ENCODE results near the gene APMAP.

APMAP gene

DNA sequence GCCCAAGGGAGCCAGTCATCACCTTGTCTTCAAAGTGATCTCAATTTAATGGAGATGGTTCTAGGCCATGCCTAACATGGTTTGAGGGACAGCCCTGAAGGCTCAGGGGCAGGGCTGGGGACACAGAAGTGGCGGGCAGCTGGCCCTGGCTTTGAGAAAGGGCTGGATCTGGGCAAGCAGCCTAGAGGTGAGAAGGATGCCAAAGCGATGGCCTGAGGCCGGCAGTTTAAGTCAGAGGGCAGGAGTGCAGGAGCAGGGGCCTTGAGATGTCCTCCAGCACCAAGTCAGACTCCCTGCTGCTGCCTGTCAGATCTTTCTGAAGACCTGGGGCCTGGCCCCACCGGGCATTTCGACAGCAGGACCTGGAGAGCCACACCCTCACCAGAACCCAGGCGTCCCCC lies 28.4 kb upstream of the APMAP start:
- H3K4me2 ChIP-seq (ENCODE audit: low read depth, low read length, poor library complexity, severe bottlenecking) = no peak overlapping the region
- no peaks in the 10 kb centered on the region for H4K20me1 ChIP-seq (ENCODE audit: low read depth, low read length)
- no peak overlapping the region for H3K4me3 ChIP-seq (ENCODE audit: insufficient read depth, low read length, poor library complexity, severe bottlenecking)
- no peak overlapping the region for H3K27ac ChIP-seq (ENCODE audit: low read depth, low read length)
- TF ChIP-seq, protein P1, sequence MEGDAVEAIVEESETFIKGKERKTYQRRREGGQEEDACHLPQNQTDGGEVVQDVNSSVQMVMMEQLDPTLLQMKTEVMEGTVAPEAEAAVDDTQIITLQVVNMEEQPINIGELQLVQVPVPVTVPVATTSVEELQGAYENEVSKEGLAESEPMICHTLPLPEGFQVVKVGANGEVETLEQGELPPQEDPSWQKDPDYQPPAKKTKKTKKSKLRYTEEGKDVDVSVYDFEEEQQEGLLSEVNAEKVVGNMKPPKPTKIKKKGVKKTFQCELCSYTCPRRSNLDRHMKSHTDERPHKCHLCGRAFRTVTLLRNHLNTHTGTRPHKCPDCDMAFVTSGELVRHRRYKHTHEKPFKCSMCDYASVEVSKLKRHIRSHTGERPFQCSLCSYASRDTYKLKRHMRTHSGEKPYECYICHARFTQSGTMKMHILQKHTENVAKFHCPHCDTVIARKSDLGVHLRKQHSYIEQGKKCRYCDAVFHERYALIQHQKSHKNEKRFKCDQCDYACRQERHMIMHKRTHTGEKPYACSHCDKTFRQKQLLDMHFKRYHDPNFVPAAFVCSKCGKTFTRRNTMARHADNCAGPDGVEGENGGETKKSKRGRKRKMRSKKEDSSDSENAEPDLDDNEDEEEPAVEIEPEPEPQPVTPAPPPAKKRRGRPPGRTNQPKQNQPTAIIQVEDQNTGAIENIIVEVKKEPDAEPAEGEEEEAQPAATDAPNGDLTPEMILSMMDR (IDR thresholded peaks at IDR 0.05; ENCODE audit: insufficient read depth, low read length, poor library complexity, severe bottlenecking) = no peak
- TF ChIP-seq EZH2phosphoT487 (conservative IDR thresholded peaks at IDR 0.05; ENCODE audit: low read length) = no peak
- no peaks in the 10 kb centered on the region for H3F3A ChIP-seq (ENCODE audit: insufficient read depth)
- H2AFZ ChIP-seq (ENCODE audit: low read depth, low read length, severe bottlenecking) = no peak overlapping the region
- H3K9ac ChIP-seq (ENCODE audit: low read length) = no peak overlapping the region
- H3K9me2 ChIP-seq (replicated peaks; ENCODE audit: insufficient read depth, low read length) = no peaks in the 10 kb centered on the region
- no peaks in the 10 kb centered on the region for H3K9me3 ChIP-seq (ENCODE audit: insufficient read depth, low read length)
- H3K27me3 ChIP-seq (ENCODE audit: low read length) = no peaks in the 10 kb centered on the region
- H3K36me3 ChIP-seq (ENCODE audit: low read length) = no peaks in the 10 kb centered on the region
- no peaks in the 10 kb centered on the region for H3K79me2 ChIP-seq (ENCODE audit: insufficient read depth, low read length)

DNA sequence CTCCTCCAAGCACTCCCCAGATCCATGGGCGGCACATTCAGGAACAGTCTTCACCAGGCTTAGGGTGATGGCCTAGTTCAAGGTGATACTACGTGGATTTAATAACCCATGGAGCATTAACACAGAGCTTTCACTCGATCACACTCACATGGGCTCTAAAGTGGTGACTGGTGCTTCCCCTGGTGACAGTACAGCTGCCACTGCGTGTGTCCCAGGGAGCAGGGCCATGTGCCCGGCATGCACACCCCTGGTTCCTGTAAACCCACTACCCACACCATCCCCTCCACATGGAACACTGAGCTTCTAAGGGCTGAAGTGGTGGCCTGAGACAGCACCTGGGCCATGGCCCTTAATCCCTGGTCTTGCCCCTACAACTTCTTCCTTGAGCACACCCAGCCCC lies 27.8 kb upstream of the APMAP start:
- Histone ChIP-seq H3K27me3 (ENCODE audit: low read length) (no peaks in the 10 kb centered on the region), H2AFZ (ENCODE audit: low read depth, low read length, severe bottlenecking) (no peak overlapping the region), H3K4me3 (ENCODE audit: insufficient read depth, low read length, poor library complexity, severe bottlenecking) (no peak overlapping the region), H3K36me3 (ENCODE audit: low read length) (no peaks in the 10 kb centered on the region), H3K9me3 (ENCODE audit: insufficient read depth, low read length) (no peaks in the 10 kb centered on the region), H4K20me1 (ENCODE audit: low read depth, low read length) (no peaks in the 10 kb centered on the region), H3F3A (ENCODE audit: insufficient read depth) (no peaks in the 10 kb centered on the region), H3K4me2 (ENCODE audit: low read depth, low read length, poor library complexity, severe bottlenecking) (no peak overlapping the region), H3K79me2 (ENCODE audit: insufficient read depth, low read length) (no peaks in the 10 kb centered on the region), H3K27ac (ENCODE audit: low read depth, low read length) (no peak overlapping the region), H3K9me2 (replicated peaks; ENCODE audit: insufficient read depth, low read length) (no peaks in the 10 kb centered on the region), H3K9ac (ENCODE audit: low read length) (no peak overlapping the region)
- no peak for TF ChIP-seq EZH2phosphoT487 (conservative IDR thresholded peaks at IDR 0.05; ENCODE audit: low read length)
- TF ChIP-seq, protein P1 (IDR thresholded peaks at IDR 0.05; ENCODE audit: insufficient read depth, low read length, poor library complexity, severe bottlenecking) = no peak

DNA sequence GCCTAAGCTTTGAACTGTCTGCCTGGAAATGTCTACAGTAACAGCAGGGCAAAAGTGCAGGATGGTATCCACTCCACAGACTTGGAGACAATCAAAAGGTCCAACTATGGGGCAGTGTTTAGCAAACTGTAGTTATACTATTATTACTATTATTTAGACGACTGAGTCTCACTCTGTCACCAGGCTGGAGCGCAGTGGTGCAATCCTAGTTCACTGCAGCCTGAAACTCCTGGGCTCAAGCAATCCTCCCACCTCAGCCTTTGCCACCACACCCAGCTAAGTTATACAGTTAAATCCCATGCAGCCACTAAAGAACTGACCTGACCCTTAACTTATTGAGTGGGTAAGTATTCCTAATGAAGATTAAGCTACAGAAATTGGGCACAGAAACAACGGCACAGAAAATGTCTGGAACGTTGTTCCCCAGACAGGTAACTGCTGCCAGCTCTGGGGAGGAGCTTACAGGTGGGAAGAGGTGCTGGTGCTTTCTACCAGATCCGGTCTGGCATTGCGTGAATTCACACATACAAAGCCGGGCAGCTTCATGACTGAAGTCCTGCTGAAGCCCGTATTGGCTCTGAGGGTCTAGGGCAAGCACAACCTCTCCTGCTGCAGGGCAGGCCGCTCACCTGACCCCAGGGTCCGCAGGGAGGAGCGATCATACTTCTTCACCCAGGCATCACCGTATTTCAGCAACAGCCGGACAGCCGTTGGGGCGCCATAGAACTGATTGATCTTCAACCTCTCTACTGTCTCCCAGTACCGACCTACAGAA lies 27.0 kb upstream of the APMAP start:
- no peak overlapping the region for H3K4me2 ChIP-seq (ENCODE audit: low read depth, low read length, poor library complexity, severe bottlenecking)

More for the DNA sequence above, 27.0 kb upstream of the APMAP start:
- H3K9ac ChIP-seq (ENCODE audit: low read length) = no peak overlapping the region
- H3K4me3 ChIP-seq (ENCODE audit: insufficient read depth, low read length, poor library complexity, severe bottlenecking) = no peak overlapping the region
- no peaks in the 10 kb centered on the region for H4K20me1 ChIP-seq (ENCODE audit: low read depth, low read length)
- no peaks in the 10 kb centered on the region for H3K27me3 ChIP-seq (ENCODE audit: low read length)
- H3K36me3 ChIP-seq (ENCODE audit: low read length) = no peaks in the 10 kb centered on the region
- H3K9me2 ChIP-seq (replicated peaks; ENCODE audit: insufficient read depth, low read length) = no peaks in the 10 kb centered on the region
- H3F3A ChIP-seq (ENCODE audit: insufficient read depth) = no peaks in the 10 kb centered on the region
- no peak for TF ChIP-seq EZH2phosphoT487 (conservative IDR thresholded peaks at IDR 0.05; ENCODE audit: low read length)
- TF ChIP-seq, protein P1 (IDR thresholded peaks at IDR 0.05; ENCODE audit: insufficient read depth, low read length, poor library complexity, severe bottlenecking) = no peak
- H3K27ac ChIP-seq (ENCODE audit: low read depth, low read length) = no peak overlapping the region
- H3K79me2 ChIP-seq (ENCODE audit: insufficient read depth, low read length) = no peaks in the 10 kb centered on the region
- H3K9me3 ChIP-seq (ENCODE audit: insufficient read depth, low read length) = no peaks in the 10 kb centered on the region
- H2AFZ ChIP-seq (ENCODE audit: low read depth, low read length, severe bottlenecking) = no peak overlapping the region
